K562 (cell line): ENCODE results near the gene PPP3CA. TPM values are rescaled to one million over a fixed set of nuclear protein-coding genes. Genes with fewer than 3 reads are reported as not detected.

Source experiments
- ATAC-seq: fragments of 200-7000 bp; cut with Tn5 transposase; 3 replicates; pipeline ENCODE4 v1.9.1; 2020; ENCODE audit warnings: moderate library complexity
- BruUV-seq: library from RNA; stranded (reverse); fragments of 400-500 nt; replicated peaks from 2 replicates; lab custom pipeline; 2021; lab: Mats Ljungman, UMichigan
- CTCF ChIA-PET: fragments of 300-600 bp; formaldehyde crosslinking; extraction: SDS; loops from one replicate; lab custom pipeline; 2021; ENCODE audit warnings: low intra/inter-chr PET ratio; lab: Yijun Ruan, JAX
- POLR2A ChIA-PET: fragments of 300-600, 350-650 bp; sonication (Branson Sonifier 250); formaldehyde crosslinking; extraction: SDS; loops from one replicate; lab custom pipeline; 2021; ENCODE audit warnings: antibody characterized with exemption, inconsistent platforms; lab: Yijun Ruan, JAX
- DNase-seq, 4 experiments: peaks; one replicate each; pipeline versions ENCODE4 v3.0.0 to v3.0.0-alpha.2; 2011 to 2018; ENCODE audit warnings: low spot score in 3 of 4, mixed read lengths in 3 of 4; ENCODE audit errors: extremely low read depth in 1 of 4
- FAIRE-seq: peaks from 2 replicates; lab custom pipeline; 2011; peaks lifted over from hg19 to GRCh38; lab: Jason Lieb, UNC
- H2AFZ ChIP-seq: 2 replicates; pipeline ENCODE4 v1.6.0; 2011; ENCODE audit warnings: low read depth, low read length, control low read depth, inconsistent platforms
- H3K27ac ChIP-seq: fragments of 200-600 bp; 3 replicates; pipeline ENCODE4 v1.8.0; 2011; ENCODE audit warnings: low read depth, mild to moderate bottlenecking, control low read depth, inconsistent platforms, low read length, moderate library complexity, mixed read lengths; ENCODE audit errors: extremely low read depth
- H3K27me3 ChIP-seq, 2 experiments: fragments of 300-600 bp in 1 of 2; 2 replicates in 1 of 2; 3 replicates in 1 of 2; pipeline versions ENCODE4 v1.6.0 to v1.8.0; 2011; ENCODE audit warnings: inconsistent platforms in 2 of 2, low read length in 2 of 2, mild to moderate bottlenecking in 1 of 2, mixed read lengths in 1 of 2, moderate library complexity in 1 of 2; ENCODE audit not compliant: control insufficient read depth in 2 of 2, insufficient read depth in 2 of 2
- H3K36me3 ChIP-seq: fragments of 300-600 bp; 3 replicates; pipeline ENCODE4 v1.8.0; 2011; ENCODE audit warnings: mild to moderate bottlenecking, low read length, inconsistent platforms; ENCODE audit not compliant: control insufficient read depth, insufficient read depth
- H3K4me1 ChIP-seq, 2 experiments: fragments of 200-600 bp in 1 of 2; replicated peaks in 1 of 2; 2 replicates in 1 of 2; 3 replicates in 1 of 2; pipeline versions ENCODE4 v1.5.1 to v1.8.0; 2011; ENCODE audit warnings: inconsistent platforms in 2 of 2, low read length in 2 of 2, mild to moderate bottlenecking in 1 of 2, mixed read lengths in 1 of 2, moderate library complexity in 1 of 2; ENCODE audit not compliant: control insufficient read depth in 2 of 2, insufficient read depth in 2 of 2
- H3K4me2 ChIP-seq: 2 replicates; pipeline ENCODE4 v1.6.1; 2011; ENCODE audit warnings: low read length, control low read depth, inconsistent platforms, mixed read lengths; ENCODE audit not compliant: insufficient read depth
- H3K4me3 ChIP-seq: fragments of 200-600 bp; sonication (generic), shearing (Covaris generic); 2 replicates; pipeline ENCODE4 v1.5.1; 2016; ENCODE audit warnings: control low read depth, inconsistent platforms
- H3K79me2 ChIP-seq: fragments of 200-600 bp; 3 replicates; pipeline ENCODE4 v1.8.0; 2011; ENCODE audit warnings: low read length, inconsistent platforms; ENCODE audit not compliant: control insufficient read depth, insufficient read depth
- H3K9ac ChIP-seq, 2 experiments: 2 replicates each; pipeline versions ENCODE4 v1.6.0 to v1.6.1; 2011; ENCODE audit warnings: low read depth in 2 of 2, low read length in 2 of 2, control low read depth in 1 of 2, inconsistent platforms in 1 of 2, mild to moderate bottlenecking in 1 of 2, mixed read lengths in 1 of 2; ENCODE audit not compliant: insufficient read depth in 1 of 2
- H3K9me1 ChIP-seq: one replicate; pipeline ENCODE4 v1.6.0; 2011; ENCODE audit warnings: inconsistent platforms, mild to moderate bottlenecking, low read length, moderate library complexity; ENCODE audit not compliant: control insufficient read depth, insufficient read depth
- H3K9me3 ChIP-seq: replicated peaks from 2 replicates; pipeline ENCODE4 v1.5.1; 2011; ENCODE audit warnings: low read depth, low read length, inconsistent platforms; ENCODE audit not compliant: control insufficient read depth, insufficient read depth
- H4K20me1 ChIP-seq: replicated peaks from 2 replicates; pipeline ENCODE4 v1.6.1; 2011; ENCODE audit warnings: low read length, inconsistent platforms, mixed read lengths; ENCODE audit not compliant: control insufficient read depth, insufficient read depth
- MCM5 ChIP-seq: fragments of 450-650 bp; IDR thresholded peaks from 2 replicates; pipeline ENCODE4 v1.6.1; 2016; ENCODE audit warnings: low read depth
- NFIX ChIP-seq: fragments of 250-450 bp; sonication (Bioruptor Pico); IDR thresholded peaks from 2 replicates; pipeline ENCODE4 v1.4.0; 2020; ENCODE audit warnings: low read depth, mild to moderate bottlenecking, moderate library complexity
- SNRNP70 ChIP-seq: fragments of 200-400 bp; formaldehyde crosslinking; optimal IDR thresholded peaks from 2 replicates; pipeline ENCODE3; 2017; ENCODE audit warnings: low read depth, low read length
- ZSCAN29 ChIP-seq: fragments of 450-650 bp; IDR thresholded peaks from 2 replicates; pipeline ENCODE4 v1.6.1; 2017
- WGBS: fragments of 100-300 bp; shearing (Covaris generic); methylation state at CpG from one replicate; pipeline ENCODE4 v1.1.6; 2016; ENCODE audit warnings: low coverage, mixed read lengths; ENCODE audit not compliant: insufficient coverage; ENCODE audit errors: missing lambda C conversion rate; 5-methylcytosine and 5-hydroxymethylcytosine counted together
- in situ Hi-C: fragments of 300-500 bp; cut with MboI; formaldehyde crosslinking; loops from 4 replicates; pipeline ENCODE4 v1.15.0; 2018; ENCODE audit warnings: inconsistent platforms, mixed read lengths
- intact Hi-C: fragments of 100-400 bp; cut with micrococcal nuclease; formaldehyde crosslinking; loops from 2 replicates; pipeline ENCODE4 v1.14.2; 2022
- polyA plus RNA-seq, 8 experiments: library from polyadenylated mRNA; depleted of rRNA in 4 of 8; stranded (reverse) in 5 of 8; unstranded in 3 of 8; fragments of >200 nt; fragmentation: Nextera tagmentation in 2 of 8; fragmentation: Illumina TruSeq in 1 of 8; extraction: Ambion mirVana in 2 of 8; extraction: Trizol in 1 of 8; gene quantifications; 2 replicates each; pipeline versions ENCODE4 v1.2.1 to v1.2.3, GENCODE V29; 2011 to 2014; ENCODE audit warnings: inconsistent platforms in 1 of 8, missing spikeins in 1 of 8
- total RNA-seq, 7 experiments: library from RNA; depleted of rRNA in 6 of 7; stranded (reverse); fragments of >200 nt in 6 of 7; fragmentation: Illumina TruSeq in 2 of 7; extraction: Trizol in 2 of 7; gene quantifications; 2 replicates each; pipeline versions ENCODE4 v1.2.1 to v1.2.3, GENCODE V29; 2011 to 2021; ENCODE audit warnings: low replicate concordance in 1 of 7
- TF ChIP-seq, protein P1 (sequence below), 3 experiments: fragments of 200-800 bp in 1 of 3; fragments of 250-450 bp in 1 of 3; fragments of 450-650 bp in 1 of 3; sonication (Bioruptor Pico) in 1 of 3; sonication (Bioruptor generic) in 1 of 3; formaldehyde crosslinking in 1 of 3; IDR thresholded peaks; 2 replicates each; pipeline versions ENCODE4 v1.6.1 to v1.8.0; 2016 to 2022; ENCODE audit warnings: mild to moderate bottlenecking in 2 of 3, missing genetic modification characterization in 2 of 3, missing compliant biosample characterization in 1 of 3, moderate library complexity in 1 of 3
- TF ChIP-seq, protein P2 (sequence below): fragments of 250-450 bp; sonication (Bioruptor Pico); IDR thresholded peaks from 2 replicates; pipeline ENCODE4 v1.8.0; 2021; ENCODE audit warnings: moderate library complexity, mild to moderate bottlenecking, inconsistent platforms
- TF ChIP-seq, protein P3 (sequence below): sonication (generic); formaldehyde crosslinking; IDR thresholded peaks from 2 replicates; pipeline ENCODE4 v1.8.0; 2022; ENCODE audit warnings: mild to moderate bottlenecking, low read depth, missing genetic modification reagents
- TF ChIP-seq, protein P4 (sequence below), 2 experiments: IDR thresholded peaks; 2 replicates each; pipeline ENCODE4 v1.6.1; 2012; ENCODE audit warnings: improper control_type of control experiment in 2 of 2, low read depth in 2 of 2, low read length in 2 of 2, borderline replicate concordance in 1 of 2

The PPP3CA gene
- total and polyA plus RNA-seq, 9 of the 15 experiments (the other 6 are each of a cell fraction or from before 2014, with no cell fraction given), result 0.94 to 3.2 (median 1.6) TPM

DNA sequence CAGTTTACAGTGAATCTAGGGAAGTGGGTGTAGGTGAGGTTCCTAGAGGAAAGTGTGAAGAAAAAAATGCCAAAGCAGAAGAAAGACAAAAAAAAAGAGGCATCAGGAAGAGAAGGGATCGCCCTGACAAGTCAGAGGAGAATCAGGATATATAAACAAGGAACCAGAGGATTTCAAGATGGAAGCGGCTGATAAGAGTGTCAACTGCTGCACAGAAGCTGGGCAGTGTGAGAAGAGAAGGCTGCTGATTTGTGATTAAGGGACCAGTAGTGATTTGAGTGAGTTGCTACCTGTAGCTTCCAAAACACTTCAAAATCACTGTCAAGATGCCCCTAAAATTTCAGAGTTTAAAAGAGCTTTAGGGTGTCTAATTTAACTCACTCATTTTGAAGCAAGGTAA is 258.2 kb downstream of the PPP3CA start (continued):
- TF ChIP-seq, protein P1, sequence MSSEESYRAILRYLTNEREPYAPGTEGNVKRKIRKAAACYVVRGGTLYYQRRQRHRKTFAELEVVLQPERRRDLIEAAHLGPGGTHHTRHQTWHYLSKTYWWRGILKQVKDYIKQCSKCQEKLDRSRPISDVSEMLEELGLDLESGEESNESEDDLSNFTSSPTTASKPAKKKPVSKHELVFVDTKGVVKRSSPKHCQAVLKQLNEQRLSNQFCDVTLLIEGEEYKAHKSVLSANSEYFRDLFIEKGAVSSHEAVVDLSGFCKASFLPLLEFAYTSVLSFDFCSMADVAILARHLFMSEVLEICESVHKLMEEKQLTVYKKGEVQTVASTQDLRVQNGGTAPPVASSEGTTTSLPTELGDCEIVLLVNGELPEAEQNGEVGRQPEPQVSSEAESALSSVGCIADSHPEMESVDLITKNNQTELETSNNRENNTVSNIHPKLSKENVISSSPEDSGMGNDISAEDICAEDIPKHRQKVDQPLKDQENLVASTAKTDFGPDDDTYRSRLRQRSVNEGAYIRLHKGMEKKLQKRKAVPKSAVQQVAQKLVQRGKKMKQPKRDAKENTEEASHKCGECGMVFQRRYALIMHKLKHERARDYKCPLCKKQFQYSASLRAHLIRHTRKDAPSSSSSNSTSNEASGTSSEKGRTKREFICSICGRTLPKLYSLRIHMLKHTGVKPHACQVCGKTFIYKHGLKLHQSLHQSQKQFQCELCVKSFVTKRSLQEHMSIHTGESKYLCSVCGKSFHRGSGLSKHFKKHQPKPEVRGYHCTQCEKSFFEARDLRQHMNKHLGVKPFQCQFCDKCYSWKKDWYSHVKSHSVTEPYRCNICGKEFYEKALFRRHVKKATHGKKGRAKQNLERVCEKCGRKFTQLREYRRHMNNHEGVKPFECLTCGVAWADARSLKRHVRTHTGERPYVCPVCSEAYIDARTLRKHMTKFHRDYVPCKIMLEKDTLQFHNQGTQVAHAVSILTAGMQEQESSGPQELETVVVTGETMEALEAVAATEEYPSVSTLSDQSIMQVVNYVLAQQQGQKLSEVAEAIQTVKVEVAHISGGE (CRISPR knock-in tag; IDR thresholded peaks at IDR 0.05), result no peak
- no peak for TF ChIP-seq MCM5

DNA sequence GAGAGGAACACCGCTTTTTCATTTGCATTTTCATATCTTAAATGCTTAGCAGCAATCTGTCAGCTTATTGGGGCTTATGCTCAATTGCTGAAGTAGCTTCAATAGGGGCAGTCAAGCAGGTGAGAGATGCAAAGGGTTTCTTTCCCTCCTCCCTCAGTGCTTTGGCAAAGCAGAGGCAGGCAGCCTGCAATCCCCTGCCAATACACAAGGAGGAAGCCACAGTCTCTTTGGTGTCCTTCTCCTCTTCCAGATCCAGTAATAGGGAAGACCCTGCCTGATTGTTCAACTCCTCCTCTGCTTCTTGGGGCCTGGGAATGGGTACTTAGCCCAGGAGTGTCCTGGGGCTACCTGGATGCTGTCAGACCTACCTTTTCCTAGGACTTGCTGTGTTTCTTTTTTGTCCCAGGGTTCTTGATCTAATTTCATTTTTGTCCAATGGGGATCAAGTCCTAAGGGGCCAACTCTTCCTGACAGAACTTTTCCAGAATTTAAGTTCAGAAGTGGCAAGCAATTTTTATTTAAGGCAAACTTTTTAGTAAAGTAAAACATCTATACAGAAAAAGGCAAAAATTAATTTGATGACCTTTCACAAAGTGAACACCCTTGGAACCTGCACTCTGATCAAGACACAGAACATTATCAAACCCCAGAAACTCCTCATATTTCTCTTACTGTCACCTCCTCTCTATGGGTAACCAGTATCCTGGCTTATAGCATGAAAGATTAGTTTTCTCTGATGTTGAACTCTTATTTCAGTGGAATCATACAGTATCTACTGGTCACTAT is 260.3 kb downstream of the PPP3CA start:
- CTCF ChIA-PET, result no interaction called here
- Histone ChIP-seq H3K4me2 (no peak overlapping the region), H3K9me1 (no peaks in the 10 kb centered on the region), H3K9me3 (0 out of 2 replicates have a peak, but pooled peaks cover 2% of the 10 kb centered on the region), H3K4me1 (no peaks in the 10 kb centered on the region), H2AFZ (no peak overlapping the region), H4K20me1 (no peaks in the 10 kb centered on the region), H3K27me3 (no peaks in the 10 kb centered on the region), H3K79me2 (no peaks in the 10 kb centered on the region), H3K36me3 (no peaks in the 10 kb centered on the region), H3K9ac (no peak overlapping the region), H3K27ac (no peak overlapping the region), H3K4me3 (no peak overlapping the region)
- intact Hi-C loops, result no loop called here
- ATAC-seq, result no peak
- DNase-seq, result no peak
- WGBS, result 0% methylated on average over 1 of the region's 1 CpG
- FAIRE-seq, result no peak
- in situ Hi-C loops, result no loop called here
- POLR2A ChIA-PET, result no interaction called here
- no peak for TF ChIP-seq ZSCAN29
- TF ChIP-seq NFIX (CRISPR knock-in tag), result no peak
- TF ChIP-seq, protein P2, sequence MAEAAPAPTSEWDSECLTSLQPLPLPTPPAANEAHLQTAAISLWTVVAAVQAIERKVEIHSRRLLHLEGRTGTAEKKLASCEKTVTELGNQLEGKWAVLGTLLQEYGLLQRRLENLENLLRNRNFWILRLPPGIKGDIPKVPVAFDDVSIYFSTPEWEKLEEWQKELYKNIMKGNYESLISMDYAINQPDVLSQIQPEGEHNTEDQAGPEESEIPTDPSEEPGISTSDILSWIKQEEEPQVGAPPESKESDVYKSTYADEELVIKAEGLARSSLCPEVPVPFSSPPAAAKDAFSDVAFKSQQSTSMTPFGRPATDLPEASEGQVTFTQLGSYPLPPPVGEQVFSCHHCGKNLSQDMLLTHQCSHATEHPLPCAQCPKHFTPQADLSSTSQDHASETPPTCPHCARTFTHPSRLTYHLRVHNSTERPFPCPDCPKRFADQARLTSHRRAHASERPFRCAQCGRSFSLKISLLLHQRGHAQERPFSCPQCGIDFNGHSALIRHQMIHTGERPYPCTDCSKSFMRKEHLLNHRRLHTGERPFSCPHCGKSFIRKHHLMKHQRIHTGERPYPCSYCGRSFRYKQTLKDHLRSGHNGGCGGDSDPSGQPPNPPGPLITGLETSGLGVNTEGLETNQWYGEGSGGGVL, result no peak
- TF ChIP-seq, protein P3, sequence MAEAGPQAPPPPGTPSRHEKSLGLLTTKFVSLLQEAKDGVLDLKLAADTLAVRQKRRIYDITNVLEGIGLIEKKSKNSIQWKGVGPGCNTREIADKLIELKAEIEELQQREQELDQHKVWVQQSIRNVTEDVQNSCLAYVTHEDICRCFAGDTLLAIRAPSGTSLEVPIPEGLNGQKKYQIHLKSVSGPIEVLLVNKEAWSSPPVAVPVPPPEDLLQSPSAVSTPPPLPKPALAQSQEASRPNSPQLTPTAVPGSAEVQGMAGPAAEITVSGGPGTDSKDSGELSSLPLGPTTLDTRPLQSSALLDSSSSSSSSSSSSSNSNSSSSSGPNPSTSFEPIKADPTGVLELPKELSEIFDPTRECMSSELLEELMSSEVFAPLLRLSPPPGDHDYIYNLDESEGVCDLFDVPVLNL (CRISPR knock-in tag), result no peak
- TF ChIP-seq, protein P4, sequence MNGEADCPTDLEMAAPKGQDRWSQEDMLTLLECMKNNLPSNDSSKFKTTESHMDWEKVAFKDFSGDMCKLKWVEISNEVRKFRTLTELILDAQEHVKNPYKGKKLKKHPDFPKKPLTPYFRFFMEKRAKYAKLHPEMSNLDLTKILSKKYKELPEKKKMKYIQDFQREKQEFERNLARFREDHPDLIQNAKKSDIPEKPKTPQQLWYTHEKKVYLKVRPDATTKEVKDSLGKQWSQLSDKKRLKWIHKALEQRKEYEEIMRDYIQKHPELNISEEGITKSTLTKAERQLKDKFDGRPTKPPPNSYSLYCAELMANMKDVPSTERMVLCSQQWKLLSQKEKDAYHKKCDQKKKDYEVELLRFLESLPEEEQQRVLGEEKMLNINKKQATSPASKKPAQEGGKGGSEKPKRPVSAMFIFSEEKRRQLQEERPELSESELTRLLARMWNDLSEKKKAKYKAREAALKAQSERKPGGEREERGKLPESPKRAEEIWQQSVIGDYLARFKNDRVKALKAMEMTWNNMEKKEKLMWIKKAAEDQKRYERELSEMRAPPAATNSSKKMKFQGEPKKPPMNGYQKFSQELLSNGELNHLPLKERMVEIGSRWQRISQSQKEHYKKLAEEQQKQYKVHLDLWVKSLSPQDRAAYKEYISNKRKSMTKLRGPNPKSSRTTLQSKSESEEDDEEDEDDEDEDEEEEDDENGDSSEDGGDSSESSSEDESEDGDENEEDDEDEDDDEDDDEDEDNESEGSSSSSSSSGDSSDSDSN (IDR thresholded peaks at IDR 0.05; ENCODE audit: borderline replicate concordance in 1 of 2, low read depth in 2 of 2, low read length in 2 of 2), result no peak
- no peak for TF ChIP-seq SNRNP70
- no TSS peak for BruUV-seq
